Spinal cord (tissue), 10 donors: ENCODE measurements around the gene HACD2. TPM values are rescaled to one million over a fixed set of nuclear protein-coding genes. Genes with fewer than 3 reads are reported as not detected.
"Not testable (repeated sequence)": the region's sequence is repeated elsewhere in the genome, so short reads cannot be mapped to it uniquely, and the experiment has no call there.

Experiments
- DNase-seq, 6 donors: peaks; one replicate each; pipeline versions ENCODE4 v3.0.0 to v3.0.0-alpha.2; 2013 to 2015; ENCODE audit warnings: low spot score in 6 of 6, low read depth in 4 of 6
- H3K27ac ChIP-seq: one replicate; pipeline ENCODE4 v1.5.1; 2013; ENCODE audit warnings: low read depth, low read length, control low read depth
- H3K27me3 ChIP-seq: one replicate; pipeline ENCODE4 v1.6.1; 2013; ENCODE audit warnings: low read length; ENCODE audit not compliant: control insufficient read depth, insufficient read depth
- H3K36me3 ChIP-seq: one replicate; pipeline ENCODE4 v1.6.1; 2013; ENCODE audit warnings: low read length; ENCODE audit not compliant: control insufficient read depth, insufficient read depth
- H3K4me1 ChIP-seq: one replicate; pipeline ENCODE4 v1.6.1; 2013; ENCODE audit warnings: low read length; ENCODE audit not compliant: control insufficient read depth, insufficient read depth
- H3K4me3 ChIP-seq: one replicate; pipeline ENCODE4 v1.5.1; 2013; ENCODE audit warnings: low read depth, low read length, control low read depth
- H3K9me3 ChIP-seq: one replicate; pipeline ENCODE4 v1.6.1; 2013; ENCODE audit warnings: low read length; ENCODE audit not compliant: control insufficient read depth, insufficient read depth
- WGBS: methylation state at CpG from one replicate; pipeline ENCODE4 v1.1.5; 2013; ENCODE audit warnings: missing lambda C conversion rate; ENCODE audit not compliant: insufficient coverage; 5-methylcytosine and 5-hydroxymethylcytosine counted together
- polyA plus RNA-seq, 2 donors: library from polyadenylated mRNA; unstranded; fragments of 120-200 nt; gene quantifications; one replicate each; pipeline ENCODE4 v1.2.1, GENCODE V29; 2013; ENCODE audit not compliant: insufficient read length in 2 of 2
- total RNA-seq, 2 donors: library from RNA; depleted of rRNA in 1 of 2; stranded (reverse); fragments of 120-200 nt in 1 of 2; fragments of >200 nt in 1 of 2; gene quantifications; one replicate each; pipeline versions ENCODE4 v1.2.3 to v1.2.4, GENCODE V29; 2013 to 2014
- donor health status: healthy.

HACD2 gene
- total and polyA plus RNA-seq, 4 donors: 22.9 to 56.2 (median 33.5) TPM

DNA sequence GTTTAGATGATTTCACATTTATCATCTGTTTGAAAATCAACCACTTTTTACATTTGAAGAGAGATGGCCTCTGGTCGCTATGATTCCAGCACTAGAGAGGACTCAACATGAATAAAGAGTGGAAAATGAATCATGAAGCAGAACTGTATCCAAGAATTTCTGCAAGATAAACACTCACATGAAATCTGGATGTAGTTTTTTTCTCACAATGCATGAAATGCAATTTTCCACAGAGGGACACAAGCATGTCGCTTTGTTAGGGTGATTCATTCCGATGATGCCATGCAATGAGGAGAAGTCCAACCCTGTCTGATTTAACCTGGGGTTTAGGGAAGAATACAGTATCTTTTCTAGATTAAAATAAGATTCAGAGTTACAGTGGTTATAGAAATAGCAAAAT, 85.5 kb downstream of the HACD2 start:
- peaks cover 12% of the 10 kb centered on the region for H3K36me3 ChIP-seq
- no peaks in the 10 kb centered on the region for H3K27me3 ChIP-seq
- no CpG with 5 or more reads among the region's 3 CpGs for WGBS
- no peak overlapping the region for H3K4me3 ChIP-seq
- no peaks in the 10 kb centered on the region for H3K9me3 ChIP-seq
- no peaks in the 10 kb centered on the region for H3K4me1 ChIP-seq
- no peak overlapping the region for H3K27ac ChIP-seq
- DNase-seq: no peak

DNA sequence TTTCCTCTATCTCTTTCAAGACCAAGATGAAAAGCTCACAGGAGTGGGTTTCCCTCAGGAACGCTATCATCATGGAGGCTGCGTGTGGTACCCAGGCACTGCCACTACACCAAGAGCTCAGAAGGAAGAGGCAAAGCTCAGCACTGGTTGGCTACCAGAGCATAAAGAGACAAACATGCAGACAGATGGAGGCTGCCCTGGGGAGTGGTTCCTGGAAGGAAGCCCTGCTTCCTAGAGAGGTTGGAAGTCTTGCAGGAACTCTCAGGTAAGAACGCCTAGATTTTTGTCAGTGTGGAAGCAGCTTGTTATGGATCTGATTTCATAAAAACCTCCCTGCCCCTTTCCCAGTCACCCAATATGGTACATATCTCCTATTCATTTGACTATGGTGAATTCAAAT, 86.1 kb downstream of the HACD2 start:
- Histone ChIP-seq H3K4me1 (no peaks in the 10 kb centered on the region), H3K27ac (no peak overlapping the region), H3K36me3 (peaks cover 12% of the 10 kb centered on the region), H3K4me3 (no peak overlapping the region), H3K9me3 (no peaks in the 10 kb centered on the region), H3K27me3 (no peaks in the 10 kb centered on the region)
- peak in 1 of 6 donors; percentile 37 for DNase-seq
- WGBS: 93% methylated on average over 2 of the region's 3 CpGs

DNA sequence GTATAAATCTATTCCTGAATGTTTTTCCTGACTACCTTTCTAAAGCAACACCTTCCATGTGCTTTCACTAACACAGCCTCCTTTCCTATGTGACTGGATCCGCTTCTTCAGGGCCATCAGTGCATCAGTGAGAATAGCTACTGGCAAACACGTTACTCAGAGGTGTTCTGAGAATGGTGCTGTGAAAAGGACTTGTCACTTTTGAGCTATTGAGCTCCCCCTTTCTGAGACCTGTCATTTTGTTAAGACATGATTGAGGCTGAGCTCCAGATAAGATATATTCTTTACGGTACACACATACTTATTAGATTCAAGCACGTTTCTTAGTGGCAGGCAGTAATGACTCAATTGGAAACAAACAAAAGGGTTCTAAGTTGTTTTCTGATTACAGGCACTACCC, 90.9 kb downstream of the HACD2 start:
- Histone ChIP-seq H3K27ac (no peak overlapping the region), H3K4me3 (no peak overlapping the region), H3K27me3 (no peaks in the 10 kb centered on the region), H3K4me1 (no peaks in the 10 kb centered on the region), H3K9me3 (no peaks in the 10 kb centered on the region), H3K36me3 (peaks cover 12% of the 10 kb centered on the region)
- no peak for DNase-seq
- WGBS: 89% methylated on average over 2 of the region's 4 CpGs

DNA sequence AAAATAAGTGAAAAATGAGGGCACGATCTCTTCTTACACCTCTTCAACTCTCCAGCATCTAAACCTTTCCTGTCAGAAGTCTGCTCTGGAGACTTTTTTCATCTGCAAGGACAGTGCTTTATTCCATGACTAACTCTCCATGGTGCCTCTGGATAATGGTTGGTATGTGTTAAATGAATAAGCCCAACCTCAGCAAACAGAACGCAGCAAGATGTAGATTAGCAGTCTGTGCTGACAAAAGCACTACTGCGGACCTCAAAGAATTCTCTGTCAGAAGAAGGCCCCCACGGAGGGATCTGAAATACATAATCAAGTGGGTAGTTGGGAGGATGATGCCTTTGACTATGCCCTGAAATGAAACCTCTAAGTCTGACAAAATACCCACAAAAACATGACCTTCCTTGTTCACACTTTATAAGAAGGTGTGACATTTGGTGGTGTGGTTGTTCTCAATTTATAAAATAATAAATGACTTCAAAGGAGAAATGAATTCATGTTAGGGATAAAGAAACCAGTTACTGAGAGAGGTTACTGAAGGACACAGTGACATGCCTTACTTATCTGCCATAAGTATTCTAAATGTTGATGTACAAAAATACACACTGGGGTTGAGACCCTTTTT, 92.8 kb downstream of the HACD2 start:
- peak in 1 of 6 donors; percentile 56 for DNase-seq
- no peaks in the 10 kb centered on the region for H3K4me1 ChIP-seq
- no CpG with 5 or more reads among the region's 4 CpGs for WGBS

DNA sequence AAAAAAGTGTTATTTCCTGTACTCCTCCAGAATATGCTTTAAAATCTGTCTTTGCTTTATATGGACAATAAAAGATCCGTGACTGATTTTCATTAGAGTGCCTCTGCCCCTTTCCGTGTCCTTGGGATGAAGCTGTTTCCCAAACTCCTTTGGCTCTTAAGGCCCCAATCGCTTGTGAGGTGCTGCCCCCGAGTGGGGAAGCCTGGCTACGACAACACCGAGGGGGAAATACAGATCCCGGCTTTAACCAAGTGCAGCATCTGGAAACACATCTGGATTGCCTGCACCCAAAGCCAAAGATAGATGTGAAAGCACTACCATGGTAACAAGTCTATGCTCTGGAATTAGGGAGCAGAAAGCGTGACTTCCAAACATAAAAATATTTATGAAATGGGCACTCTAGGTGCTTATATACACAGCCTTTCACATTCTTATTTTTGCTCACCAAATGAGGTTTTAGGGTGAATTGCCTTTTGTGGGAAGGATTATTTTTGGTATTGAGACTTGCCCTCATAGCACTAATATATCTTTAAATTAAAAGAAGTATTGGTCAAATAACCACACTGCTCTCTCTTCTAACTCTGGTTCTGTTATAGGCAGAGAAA, 95.4 kb downstream of the HACD2 start:
- 4% methylated on average over 4 of the region's 8 CpGs for WGBS

More for the DNA sequence above, 92.8 kb downstream of the HACD2 start:
- no peaks in the 10 kb centered on the region for H3K27me3 ChIP-seq
- H3K4me3 ChIP-seq: no peak overlapping the region
- no peak overlapping the region for H3K27ac ChIP-seq
- no peaks in the 10 kb centered on the region for H3K9me3 ChIP-seq
- peaks cover 6% of the 10 kb centered on the region for H3K36me3 ChIP-seq

DNA sequence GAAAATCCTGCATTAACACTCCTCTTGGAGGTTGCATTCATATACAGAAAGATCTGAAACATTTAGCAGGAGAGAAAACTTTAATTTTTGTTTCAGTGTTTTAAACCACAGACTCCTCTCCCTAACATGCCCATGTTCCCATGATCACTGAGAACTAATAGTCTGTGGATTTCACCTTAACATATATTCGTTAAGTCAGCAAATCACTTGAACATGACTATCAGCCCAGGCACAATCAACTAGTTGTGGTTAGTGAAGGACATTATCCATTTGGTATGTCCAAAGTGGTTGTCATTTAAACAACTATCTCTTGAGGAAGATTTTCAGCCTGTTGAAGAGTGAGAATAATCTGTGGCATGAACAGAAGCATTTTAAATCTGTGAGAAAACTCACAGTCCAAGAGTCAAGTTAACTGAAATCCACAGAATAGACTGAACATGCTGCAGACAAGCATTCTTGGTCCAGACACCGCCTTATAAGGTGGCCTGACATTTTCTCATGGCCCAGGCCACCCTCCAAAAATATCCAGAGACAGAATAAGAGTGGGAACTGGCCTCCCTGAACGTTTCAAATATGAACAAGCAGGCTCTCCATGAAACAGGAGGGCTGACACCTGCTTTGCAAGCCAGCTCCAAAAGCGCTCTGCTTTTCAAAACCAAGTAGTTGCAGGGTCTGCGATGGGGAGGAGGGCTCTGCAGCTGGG, 96.1 kb downstream of the HACD2 start:
- DNase-seq: peak in 1 of 6 donors; percentile 7
- no peak overlapping the region for H3K4me3 ChIP-seq
- WGBS: 72% methylated on average over 4 of the region's 5 CpGs
- H3K27ac ChIP-seq: no peak overlapping the region
- H3K27me3 ChIP-seq: no peaks in the 10 kb centered on the region
- no peaks in the 10 kb centered on the region for H3K36me3 ChIP-seq
- H3K4me1 ChIP-seq: no peaks in the 10 kb centered on the region
- H3K9me3 ChIP-seq: no peaks in the 10 kb centered on the region

More for the DNA sequence above, 95.4 kb downstream of the HACD2 start:
- Histone ChIP-seq H3K27ac (no peak overlapping the region), H3K27me3 (no peaks in the 10 kb centered on the region), H3K9me3 (no peaks in the 10 kb centered on the region), H3K4me3 (no peak overlapping the region), H3K4me1 (no peaks in the 10 kb centered on the region), H3K36me3 (no peaks in the 10 kb centered on the region)
- peak; percentile 41 to 94 (median 70) for DNase-seq

DNA sequence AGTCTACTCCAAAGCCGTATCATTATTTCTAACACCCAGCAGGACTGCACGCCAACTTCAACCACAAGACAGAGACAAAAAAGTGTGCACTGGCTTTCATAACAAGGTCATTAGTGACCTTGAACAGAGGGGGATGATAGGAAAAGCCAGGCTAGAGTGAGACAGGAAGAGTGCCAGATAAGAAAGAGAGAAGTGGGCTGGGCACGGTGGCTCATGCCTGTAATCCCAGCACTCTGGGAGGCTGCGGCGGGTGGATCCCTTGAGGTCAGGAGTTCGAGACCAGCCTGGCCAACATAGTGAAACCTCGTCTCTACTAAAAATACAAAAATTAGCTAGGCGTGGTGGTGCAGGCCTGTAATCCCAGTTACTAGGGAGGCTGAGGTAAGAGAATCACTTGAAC, 97.8 kb downstream of the HACD2 start:
- DNase-seq, H3K36me3 ChIP-seq, H3K27ac ChIP-seq, H3K27me3 ChIP-seq, H3K9me3 ChIP-seq, H3K4me1 ChIP-seq, H3K4me3 ChIP-seq: not testable (repeated sequence)
- 88% methylated on average over 2 of the region's 8 CpGs for WGBS

DNA sequence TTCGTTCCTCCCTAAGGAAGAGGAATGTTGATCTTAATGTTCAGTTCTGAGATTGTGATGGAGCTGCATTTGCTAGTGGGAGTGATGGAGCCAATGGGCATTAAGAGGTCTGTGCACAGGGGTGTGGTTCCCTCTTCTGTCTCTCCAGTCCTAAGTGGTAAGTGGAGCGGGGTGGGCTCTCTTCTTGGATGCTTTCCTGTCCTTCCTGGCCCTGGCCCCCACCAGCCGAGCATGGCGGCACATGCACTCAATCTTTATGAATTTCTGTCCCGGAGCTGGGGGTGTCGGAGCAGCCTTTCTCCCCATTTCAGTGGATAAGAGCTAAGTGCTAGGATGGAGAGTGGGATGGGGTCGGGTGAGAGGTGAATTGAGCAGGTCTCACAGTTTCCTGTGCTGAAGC, 98.4 kb downstream of the HACD2 start:
- H3K4me3 ChIP-seq: no peak overlapping the region
- no peaks in the 10 kb centered on the region for H3K4me1 ChIP-seq
- H3K36me3 ChIP-seq: no peaks in the 10 kb centered on the region
- H3K9me3 ChIP-seq: no peaks in the 10 kb centered on the region
- no peaks in the 10 kb centered on the region for H3K27me3 ChIP-seq
- no peak overlapping the region for H3K27ac ChIP-seq
- no peak for DNase-seq
- WGBS: no CpG with 5 or more reads among the region's 7 CpGs

DNA sequence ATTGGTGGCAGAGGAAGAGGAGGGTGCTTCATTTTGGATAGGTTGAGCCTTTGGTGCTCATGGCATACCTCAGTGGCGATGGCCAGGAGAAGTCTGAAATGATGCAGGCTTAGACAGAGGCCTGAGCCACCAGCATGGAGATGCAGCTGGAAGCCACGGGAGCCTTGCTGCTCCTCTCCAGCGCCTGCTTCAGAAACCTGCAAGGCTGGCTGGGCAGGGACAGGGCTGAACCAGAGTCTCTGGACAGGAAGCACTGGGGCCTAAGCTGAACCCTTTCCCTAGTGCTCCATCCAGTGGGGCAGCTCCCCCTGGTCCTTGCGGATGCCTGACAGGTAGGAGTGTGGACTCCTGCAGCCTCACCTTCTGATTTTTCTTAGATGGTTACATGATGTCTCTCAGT, 99.3 kb downstream of the HACD2 start:
- no peaks in the 10 kb centered on the region for H3K9me3 ChIP-seq
- H3K36me3 ChIP-seq: no peaks in the 10 kb centered on the region
- no peak for DNase-seq
- no peaks in the 10 kb centered on the region for H3K4me1 ChIP-seq
- H3K4me3 ChIP-seq: no peak overlapping the region
- no peak overlapping the region for H3K27ac ChIP-seq
- 88% methylated on average over 3 of the region's 4 CpGs for WGBS
- no peaks in the 10 kb centered on the region for H3K27me3 ChIP-seq

DNA sequence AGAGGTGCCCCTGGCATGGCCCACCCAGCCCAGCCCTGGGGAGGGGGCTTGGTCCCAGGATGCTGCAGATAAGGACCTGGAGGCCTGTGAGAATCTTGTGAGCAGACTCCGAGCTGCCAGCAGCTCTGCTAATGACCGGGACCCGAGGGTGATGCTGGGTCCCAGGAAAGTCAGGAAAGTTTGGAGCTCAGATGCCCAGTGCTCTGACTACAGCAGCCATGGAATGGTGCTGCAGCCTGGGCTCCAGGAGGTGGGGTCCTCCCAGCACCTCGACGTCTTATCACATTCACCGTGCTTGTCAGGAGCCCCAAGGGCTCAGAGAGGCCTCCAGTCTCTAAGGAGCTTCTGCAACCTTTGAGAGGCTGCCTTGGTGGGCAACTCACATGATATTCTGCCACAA, 101.7 kb downstream of the HACD2 start:
- peaks cover 3% of the 10 kb centered on the region for H3K4me1 ChIP-seq
- H3K36me3 ChIP-seq: no peaks in the 10 kb centered on the region
- no peak for DNase-seq
- H3K27ac ChIP-seq: no peak overlapping the region
- 91% methylated on average over 6 of the region's 6 CpGs for WGBS
- no peaks in the 10 kb centered on the region for H3K27me3 ChIP-seq
- no peaks in the 10 kb centered on the region for H3K9me3 ChIP-seq
- no peak overlapping the region for H3K4me3 ChIP-seq
